Measurements from ENCODE around the gene PMM2. TPM values are rescaled to one million over a fixed set of nuclear protein-coding genes. Genes with fewer than 3 reads are reported as not detected.

The PMM2 gene
- total and polyA plus RNA-seq, 9 of the 15 experiments (the other 6 are each of a cell fraction or from before 2014, with no cell fraction given) = 5.6 to 42.7 (median 25.9) TPM

GRCh38 chr16:8814095-8814806 lies 16.6 kb downstream of the PMM2 start:
- DNase-seq (ENCODE audit: extremely low read depth in 1 of 4, low spot score in 3 of 4) (no peak), FAIRE-seq (no peak), ATAC-seq (no peak)
- Histone ChIP-seq H3K9me3 (replicated peaks; ENCODE audit: control insufficient read depth, insufficient read depth, low read depth, low read length) (no peaks in the 10 kb centered on the region), H3K4me3 (no peak overlapping the region), H4K20me1 (replicated peaks; ENCODE audit: control insufficient read depth, insufficient read depth, low read length) (no peaks in the 10 kb centered on the region; the same call in 1 of the 2 replicates), H3K9ac (ENCODE audit: insufficient read depth in 1 of 2, low read depth in 2 of 2, low read length in 2 of 2) (no peak overlapping the region), H2AFZ (ENCODE audit: low read depth, low read length) (no peak overlapping the region), H3K79me2 (ENCODE audit: control insufficient read depth, insufficient read depth, low read length) (no peaks in the 10 kb centered on the region; the same call in 2 of the 3 replicates), H3K4me1 (replicated peaks in 1 of 2; ENCODE audit: control insufficient read depth in 2 of 2, insufficient read depth in 2 of 2, low read length in 2 of 2) (no peaks in the 10 kb centered on the region), H3K27ac (ENCODE audit: extremely low read depth, low read depth, low read length) (no peak overlapping the region), H3K36me3 (ENCODE audit: control insufficient read depth, insufficient read depth, low read length) (peaks cover 96% of the 10 kb centered on the region), H3K27me3 (ENCODE audit: control insufficient read depth in 2 of 2, insufficient read depth in 2 of 2, low read length in 2 of 2) (no peaks in the 10 kb centered on the region), H3K9me1 (ENCODE audit: control insufficient read depth, insufficient read depth, low read length) (no peaks in the 10 kb centered on the region), H3K4me2 (ENCODE audit: insufficient read depth, low read length) (no peak overlapping the region)
- CTCF ChIA-PET (ENCODE audit: low intra/inter-chr PET ratio) = interaction anchor here (0.7 kb wide), 1 partner anchor 12 kb away, joined by 3 read pairs; no protein-coding TSS in a partner anchor
- TF ChIP-seq ZNF740 (CRISPR knock-in tag; IDR thresholded peaks at IDR 0.05) (no peak), ZNF740 (tag; IDR thresholded peaks at IDR 0.05) (no peak), ZNF436 (CRISPR knock-in tag; IDR thresholded peaks at IDR 0.05) (no peak), SETDB1 (IDR thresholded peaks at IDR 0.05; ENCODE audit: low read length) (no peak), RBFOX2 (IDR thresholded peaks at IDR 0.05; ENCODE audit: low read depth, low read length) (peak; percentile 21; the same call in 1 of the 2 replicates)
- TF ChIP-seq, protein P1, sequence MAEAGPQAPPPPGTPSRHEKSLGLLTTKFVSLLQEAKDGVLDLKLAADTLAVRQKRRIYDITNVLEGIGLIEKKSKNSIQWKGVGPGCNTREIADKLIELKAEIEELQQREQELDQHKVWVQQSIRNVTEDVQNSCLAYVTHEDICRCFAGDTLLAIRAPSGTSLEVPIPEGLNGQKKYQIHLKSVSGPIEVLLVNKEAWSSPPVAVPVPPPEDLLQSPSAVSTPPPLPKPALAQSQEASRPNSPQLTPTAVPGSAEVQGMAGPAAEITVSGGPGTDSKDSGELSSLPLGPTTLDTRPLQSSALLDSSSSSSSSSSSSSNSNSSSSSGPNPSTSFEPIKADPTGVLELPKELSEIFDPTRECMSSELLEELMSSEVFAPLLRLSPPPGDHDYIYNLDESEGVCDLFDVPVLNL (CRISPR knock-in tag; IDR thresholded peaks at IDR 0.05; ENCODE audit: low read depth) = no peak
- 90% methylated on average over 14 of the region's 14 CpGs for WGBS (ENCODE audit: insufficient coverage, low coverage, missing lambda C conversion rate)
- POLR2A ChIA-PET = interaction anchor here (0.8 kb wide), 1 partner anchor 8 kb away, joined by 3 read pairs; no protein-coding TSS in a partner anchor
- intact Hi-C loops (cut with micrococcal nuclease) (no loop called here), in situ Hi-C loops (cut with MboI) (no loop called here)
- no TSS peak for BruUV-seq (replicated peaks)

Measured in K562 (cell line).